HG03520 (cell line): ENCODE measurements around the gene TCTN2.

Experiments used
- ATAC-seq: cut with Tn5 transposase; IDR thresholded peaks from one replicate; pipeline ENCODE4 v1.9.1; 2021; ENCODE audit warnings: mild to moderate bottlenecking, moderate library complexity; ENCODE audit not compliant: unreplicated experiment

TCTN2 gene

DNA sequence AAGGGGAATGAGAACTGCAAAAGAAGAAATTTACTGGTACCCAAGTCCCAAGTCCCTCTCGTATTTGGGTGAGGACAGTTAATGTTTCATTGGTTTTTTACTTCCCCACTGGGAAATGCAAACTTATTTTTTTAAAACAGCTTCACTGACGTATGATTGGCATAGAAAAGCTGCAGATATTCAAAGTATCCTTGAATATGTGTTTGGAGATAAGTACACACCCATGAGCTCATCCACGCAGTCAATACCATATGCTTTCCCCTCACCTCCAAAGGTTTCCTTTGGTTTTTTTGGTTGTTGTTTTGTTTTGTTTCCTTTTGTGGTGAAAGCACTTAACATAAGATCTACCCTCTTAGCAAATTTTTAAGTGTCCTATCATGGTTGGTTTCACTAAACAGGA is 13.1 kb downstream of the TCTN2 start:
- ATAC-seq, result no peak

- ATAC-seq, result no peak
These were observed 15.8 kb downstream of the TCTN2 start for GRCh38 chr12:123686636-123687190.

GRCh38 chr12:123690191-123690840 is 19.4 kb downstream of the TCTN2 start:
- ATAC-seq, result no peak

DNA sequence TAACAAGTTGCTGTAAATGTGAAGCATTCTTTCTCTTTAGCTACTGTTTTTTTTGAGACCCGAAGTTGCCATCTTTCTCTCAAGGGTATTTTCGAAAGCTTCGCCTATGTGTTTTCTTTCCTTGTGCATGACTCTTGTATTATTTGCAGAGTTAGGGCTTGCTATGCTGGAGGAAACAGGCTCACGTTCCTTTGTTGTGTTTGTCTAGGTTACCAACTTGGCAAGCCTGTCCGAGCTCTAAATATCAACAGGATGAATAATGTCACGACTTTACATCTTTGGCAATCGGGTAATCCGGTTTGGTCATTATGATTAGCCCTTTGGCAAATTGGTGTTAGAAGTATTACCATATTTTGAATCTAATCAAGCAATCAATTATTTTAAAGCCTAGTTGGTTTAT is 25.3 kb downstream of the TCTN2 start:
- ATAC-seq, result no peak

DNA sequence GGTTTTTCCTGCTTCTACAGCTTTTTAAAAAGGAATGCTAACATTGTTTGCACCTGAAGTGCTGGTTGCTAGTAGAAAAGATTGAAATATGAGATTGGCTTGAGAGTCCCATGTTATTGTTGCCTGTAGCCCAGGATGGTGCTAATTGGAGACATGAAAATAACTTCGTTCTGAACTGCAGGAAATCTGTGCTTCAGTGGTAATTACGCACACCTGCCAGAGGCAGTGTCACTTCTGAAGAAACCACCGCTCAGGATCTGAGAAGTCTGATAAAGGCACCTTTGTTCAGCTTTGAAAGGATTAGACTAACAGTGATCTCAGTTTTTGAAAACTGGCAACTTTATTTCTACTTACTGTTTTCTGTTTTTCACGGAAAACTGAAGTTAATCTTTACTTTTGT is 25.7 kb downstream of the TCTN2 start:
- no peak for ATAC-seq

DNA sequence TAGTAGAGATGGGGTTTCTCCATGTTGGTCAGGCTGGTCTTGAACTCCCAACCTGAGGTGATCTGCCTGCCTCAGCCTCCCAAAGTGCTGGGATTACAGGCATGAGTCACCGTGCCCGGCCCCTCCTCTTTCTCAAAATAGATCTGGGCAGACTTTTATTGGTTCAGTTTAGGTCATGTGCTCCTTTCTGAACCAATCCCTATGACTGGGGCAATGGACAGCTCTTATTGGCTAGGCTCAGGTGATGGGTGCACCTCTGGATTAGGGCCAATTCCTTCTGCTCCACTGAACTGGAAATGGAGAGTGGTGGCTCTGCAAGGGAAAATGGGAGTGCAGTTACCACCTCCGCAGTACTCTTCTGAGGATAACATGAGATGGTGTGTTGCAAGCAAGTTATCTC is 35.0 kb downstream of the TCTN2 start:
- ATAC-seq, result no peak

DNA sequence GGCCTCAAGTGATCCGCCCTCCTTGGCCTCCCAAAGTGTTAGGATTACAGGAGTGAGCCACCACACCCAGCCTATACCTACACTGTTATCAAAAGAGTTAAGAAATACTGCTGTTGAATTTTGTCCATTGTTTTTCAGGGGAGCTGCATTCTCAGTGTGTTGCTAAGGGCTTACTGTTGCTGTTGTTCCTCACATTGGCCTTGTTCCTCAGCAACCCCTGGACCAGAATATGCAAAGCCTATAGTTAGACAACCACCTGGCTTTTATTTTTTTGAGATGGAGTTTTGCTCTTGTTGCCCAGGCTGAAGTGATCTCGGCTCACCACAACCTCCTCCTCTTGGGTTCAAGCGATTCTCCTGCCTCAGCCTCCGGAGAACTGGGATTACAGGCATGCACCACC is 36.6 kb downstream of the TCTN2 start:
- no peak for ATAC-seq

GRCh38 chr12:123712780-123713319 is 41.9 kb downstream of the TCTN2 start:
- ATAC-seq, result no peak

DNA sequence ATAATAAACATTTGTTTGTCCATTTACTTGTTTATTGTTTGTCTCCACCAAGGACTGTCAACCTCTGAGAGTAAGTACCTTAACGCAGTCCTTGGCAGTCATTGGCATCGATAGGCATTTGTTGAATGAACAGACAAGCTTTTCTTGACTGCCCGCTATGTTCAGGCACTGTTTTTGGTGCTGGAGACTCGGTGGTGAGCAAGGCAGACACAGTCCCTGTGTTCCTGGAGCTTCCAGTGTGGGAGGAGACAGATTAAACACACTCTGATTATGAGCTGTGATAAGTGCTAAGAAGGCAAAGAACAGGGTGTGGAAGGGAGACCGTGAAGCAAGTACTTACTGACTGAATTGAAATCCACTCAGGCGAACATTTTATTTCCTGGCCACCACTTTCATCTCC is 42.5 kb downstream of the TCTN2 start:
- ATAC-seq, result no peak

DNA sequence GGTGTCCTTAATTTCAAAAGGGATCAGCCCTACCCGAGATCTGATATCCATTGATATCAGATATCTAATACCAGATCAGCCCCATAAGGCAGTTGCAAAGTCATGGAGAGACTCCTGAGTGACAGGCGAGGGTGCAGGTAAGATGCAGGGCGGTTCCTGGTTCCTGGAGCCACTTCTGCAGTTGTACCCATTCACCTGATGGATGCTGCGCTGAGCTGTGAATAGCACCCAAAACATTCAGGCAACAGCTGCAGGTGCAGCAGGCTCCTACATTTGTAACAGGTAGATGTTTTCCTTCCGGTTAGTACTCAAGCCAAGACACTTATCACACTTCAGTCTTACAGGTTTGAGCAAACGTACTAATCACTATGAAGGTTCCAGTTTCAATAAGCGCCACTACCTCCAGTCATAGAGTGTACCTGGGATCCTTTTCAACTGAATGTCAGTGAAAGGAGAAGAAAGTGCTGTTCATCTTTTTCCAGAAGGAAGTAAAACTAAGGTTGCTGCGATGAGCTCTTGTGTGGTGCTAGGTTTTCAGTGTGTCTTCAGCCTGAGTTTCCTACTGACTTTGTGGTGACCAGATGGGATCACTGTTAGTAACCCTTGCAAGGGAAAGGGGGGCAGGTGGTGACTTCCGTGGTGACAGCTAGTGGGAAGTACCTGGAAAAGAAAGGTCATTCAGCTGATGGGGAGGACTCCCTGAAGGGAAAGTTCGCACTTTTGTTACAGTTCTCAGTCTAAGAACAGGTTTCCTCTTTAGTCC is 43.1 kb downstream of the TCTN2 start:
- ATAC-seq, result no peak

DNA sequence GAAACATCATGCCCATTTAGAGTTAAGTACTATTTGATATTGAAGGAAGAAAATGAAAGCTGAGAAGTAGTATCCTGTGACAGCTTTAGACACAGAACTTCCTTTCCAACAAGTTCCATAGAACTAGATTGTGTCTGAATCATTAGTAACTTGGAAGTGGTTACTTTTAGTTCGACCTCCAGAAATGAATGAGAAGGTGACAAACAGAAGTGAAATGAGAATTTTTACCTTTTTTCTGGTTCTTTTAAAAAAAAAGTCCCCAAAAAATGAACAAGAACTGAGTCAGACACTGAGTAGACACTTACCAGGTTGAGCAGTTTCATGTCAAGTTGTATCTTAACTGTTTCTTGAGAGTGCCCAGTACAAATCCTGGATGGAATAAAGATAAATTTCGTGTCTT is 44.3 kb downstream of the TCTN2 start:
- no peak for ATAC-seq

DNA sequence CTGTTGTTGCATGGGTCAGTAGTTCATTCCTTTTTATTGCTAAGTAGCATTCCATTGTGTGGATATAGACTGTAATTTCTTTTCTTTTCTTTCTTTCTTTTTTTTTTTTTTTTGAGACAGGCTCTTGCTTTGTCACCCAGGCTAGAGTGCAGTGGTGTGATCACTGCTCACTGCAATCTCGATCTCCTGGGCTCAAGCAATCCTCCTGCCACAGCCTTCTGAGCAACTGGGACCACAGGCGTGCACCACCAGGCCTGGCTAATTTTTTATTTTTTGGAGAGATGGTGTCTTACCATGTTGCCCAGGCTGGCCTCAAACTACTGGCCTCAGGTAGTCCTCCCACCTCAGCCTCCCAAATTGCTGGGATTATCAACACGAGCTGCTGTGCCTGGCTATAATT is 46.4 kb downstream of the TCTN2 start:
- ATAC-seq, result no peak

- ATAC-seq, result no peak
These were observed 49.4 kb downstream of the TCTN2 start for GRCh38 chr12:123720141-123720814.

DNA sequence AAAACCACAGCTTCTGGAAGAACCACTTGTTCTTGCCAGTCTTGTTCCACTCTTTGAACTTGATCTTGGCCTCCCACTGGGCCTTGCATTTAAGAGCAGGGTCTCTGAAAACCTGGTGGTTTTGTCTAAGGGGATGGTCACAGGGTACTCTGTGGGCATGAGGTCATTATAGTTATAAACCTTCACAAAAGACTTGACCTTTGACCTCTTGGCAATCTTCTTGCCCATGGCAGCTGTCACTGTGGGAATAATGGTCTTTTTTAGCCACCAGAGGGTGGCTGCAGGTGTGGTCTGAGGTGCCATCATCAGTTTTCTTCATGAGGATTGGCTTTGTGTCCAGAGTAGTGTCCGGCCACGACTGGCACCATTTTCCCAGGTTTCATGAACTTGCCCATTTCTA is 50.3 kb downstream of the TCTN2 start:
- no peak for ATAC-seq

DNA sequence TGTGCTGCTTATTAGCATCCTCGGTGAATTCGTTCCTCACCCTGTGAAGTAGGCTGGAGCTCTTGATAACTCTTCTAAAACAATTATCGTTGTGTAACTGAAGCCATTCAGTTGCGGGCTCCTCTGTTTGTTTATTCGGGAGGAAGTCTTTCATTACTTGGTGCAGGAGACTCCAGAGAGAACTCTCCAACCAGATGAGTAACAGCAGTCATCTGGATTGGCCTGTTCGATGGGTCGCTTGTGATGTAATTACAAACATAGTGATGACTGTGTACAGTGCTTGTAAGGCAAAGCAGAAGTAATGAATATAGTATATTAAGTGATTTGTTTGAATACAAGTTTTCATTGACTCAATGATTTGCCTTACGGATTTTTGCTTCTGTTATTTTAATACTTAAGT is 52.1 kb downstream of the TCTN2 start:
- ATAC-seq, result no peak

GRCh38 chr12:123723765-123724164 is 52.9 kb downstream of the TCTN2 start:
- no peak for ATAC-seq

DNA sequence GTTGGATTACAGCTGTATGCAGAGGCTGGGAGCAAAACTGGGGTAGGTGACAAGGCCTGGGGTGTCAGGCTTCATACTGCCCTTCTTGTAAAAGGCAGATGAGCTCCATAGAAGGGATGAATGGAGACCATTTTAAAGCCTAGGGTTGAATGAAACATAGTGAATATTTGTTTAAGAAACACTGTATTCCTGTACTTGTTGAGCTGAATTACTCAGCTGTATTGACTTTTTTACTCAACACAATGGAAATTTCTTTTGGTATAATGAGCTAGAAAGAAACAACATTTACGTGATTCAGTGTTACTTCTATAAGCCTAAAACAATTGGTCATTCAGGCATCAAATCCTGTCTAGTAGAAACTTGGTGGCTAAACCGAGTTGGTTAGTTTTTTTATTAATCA is 55.3 kb downstream of the TCTN2 start:
- ATAC-seq, result no peak

DNA sequence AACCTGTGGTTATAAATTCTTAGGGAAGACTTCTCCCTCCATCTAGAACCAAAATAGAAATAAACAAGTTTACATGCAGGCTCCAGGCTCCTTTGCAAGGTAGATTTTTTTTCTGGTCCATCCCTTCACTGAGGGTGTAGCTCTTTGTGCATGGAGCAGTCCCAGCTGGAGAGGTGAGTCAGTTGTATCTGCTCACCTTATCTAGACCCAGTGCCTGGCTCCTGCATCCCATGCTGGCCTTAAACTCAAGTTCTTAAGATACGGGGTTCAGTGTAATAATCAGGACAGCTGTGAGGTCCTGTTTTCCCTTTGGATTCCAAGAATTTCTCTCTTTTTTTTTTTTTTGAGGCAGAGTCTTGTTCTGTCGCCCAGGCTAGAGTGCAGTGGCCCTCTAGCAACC is 56.0 kb downstream of the TCTN2 start:
- ATAC-seq, result no peak

GRCh38 chr12:123727878-123728277 is 57.0 kb downstream of the TCTN2 start:
- no peak for ATAC-seq

DNA sequence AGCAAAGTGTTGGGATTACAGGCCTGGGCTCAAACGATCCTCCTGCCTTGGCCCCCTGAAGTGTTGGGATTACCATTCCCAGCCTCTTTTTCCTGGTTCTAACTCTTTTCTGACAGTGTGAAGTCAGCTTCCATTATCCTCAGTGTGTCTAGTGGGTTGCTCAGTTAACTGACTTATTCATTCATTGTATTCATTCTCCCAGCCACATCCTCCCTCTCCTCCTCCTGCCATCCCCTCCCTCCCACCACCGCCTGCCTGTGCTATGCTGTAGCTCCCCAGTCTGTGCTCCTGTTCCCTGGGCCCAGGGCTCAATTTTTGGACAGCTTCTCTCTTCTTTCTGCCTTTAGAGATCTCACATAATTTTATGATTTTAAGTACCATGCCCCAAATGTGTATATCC is 60.7 kb downstream of the TCTN2 start:
- no peak for ATAC-seq

GRCh38 chr12:123732251-123732650 is 61.3 kb downstream of the TCTN2 start:
- no peak for ATAC-seq

GRCh38 chr12:123733229-123733628 is 62.3 kb downstream of the TCTN2 start:
- no peak for ATAC-seq
